Middle frontal gyrus (tissue), 1 donor: ENCODE data around the gene RILPL2.
"Not testable (repeated sequence)": the region's sequence is repeated elsewhere in the genome, so short reads cannot be mapped to it uniquely, and the experiment has no call there.

Experiments used
- DNase-seq: peaks from one replicate; pipeline ENCODE4 v3.0.0-alpha.2; 2015; ENCODE audit warnings: low spot score; ENCODE audit errors: extremely low spot score

Gene RILPL2

GRCh38 chr12:123384994-123385376 lies 51.5 kb downstream of the RILPL2 start:
- no peak for DNase-seq

- no peak for DNase-seq
Observed at GRCh38 chr12:123384318-123384993, 52.0 kb downstream of the RILPL2 start.

GRCh38 chr12:123382684-123383083 lies 53.8 kb downstream of the RILPL2 start:
- no peak for DNase-seq

DNA sequence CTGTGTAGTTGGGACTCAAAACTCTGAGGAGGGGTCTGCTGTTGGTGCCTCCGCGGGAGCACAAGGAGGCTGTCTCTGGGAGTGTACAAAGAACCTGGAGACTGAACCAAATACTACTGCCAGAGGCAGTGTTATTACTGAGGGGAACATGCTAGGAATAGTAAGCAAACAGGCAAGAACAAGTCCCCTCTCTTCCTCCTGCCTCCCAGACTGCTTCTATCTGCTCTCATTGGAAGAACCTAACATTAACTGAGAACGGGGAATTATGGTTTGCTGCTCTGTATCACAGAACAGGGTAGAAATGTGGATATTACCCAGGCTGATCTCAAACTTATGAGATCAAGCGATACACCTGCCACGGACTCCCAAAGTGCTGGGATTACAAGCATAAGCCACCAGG lies 57.1 kb downstream of the RILPL2 start:
- no peak for DNase-seq

DNA sequence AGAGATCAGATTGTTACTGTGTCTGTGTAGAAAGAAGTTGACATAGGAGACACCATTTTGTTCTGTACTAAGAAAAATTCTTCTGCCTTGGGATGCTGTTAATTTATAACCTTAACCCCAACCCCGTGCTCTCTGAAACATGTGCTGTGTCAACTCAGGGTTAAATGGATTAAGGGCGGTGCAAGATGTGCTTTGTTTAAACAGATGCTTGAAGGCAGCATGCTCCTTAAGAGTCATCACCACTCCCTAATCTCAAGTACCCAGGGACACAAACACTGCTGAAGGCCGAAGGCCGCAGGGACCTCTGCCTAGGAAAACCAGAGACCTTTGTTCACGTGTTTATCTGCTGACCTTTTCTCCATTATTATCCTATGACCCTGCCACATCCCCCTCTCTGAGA lies 64.1 kb downstream of the RILPL2 start:
- not testable (repeated sequence) for DNase-seq

GRCh38 chr12:123371667-123372368 lies 64.7 kb downstream of the RILPL2 start:
- DNase-seq, result not testable (repeated sequence)

DNA sequence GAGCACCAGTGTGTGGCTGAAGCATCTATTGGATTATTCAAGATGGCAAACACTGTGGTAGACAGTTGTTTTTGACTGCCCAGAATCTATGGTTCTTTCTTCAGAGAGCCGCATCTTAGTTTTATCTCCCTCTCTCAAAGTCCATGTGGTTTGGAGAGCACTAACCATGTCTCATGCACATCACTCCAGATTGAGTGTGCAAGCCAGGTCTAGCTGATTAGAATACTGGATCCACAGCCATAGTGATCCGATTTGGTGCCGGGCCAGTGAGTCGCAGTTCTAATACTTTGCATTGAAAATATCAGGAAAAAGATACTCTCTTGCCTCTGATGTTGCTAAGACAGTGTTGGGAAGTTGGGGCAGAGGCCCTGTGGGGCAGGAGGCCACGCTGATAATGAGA lies 67.3 kb downstream of the RILPL2 start:
- no peak for DNase-seq

GRCh38 chr12:123368431-123368830 lies 68.1 kb downstream of the RILPL2 start:
- DNase-seq, result not testable (repeated sequence)

DNA sequence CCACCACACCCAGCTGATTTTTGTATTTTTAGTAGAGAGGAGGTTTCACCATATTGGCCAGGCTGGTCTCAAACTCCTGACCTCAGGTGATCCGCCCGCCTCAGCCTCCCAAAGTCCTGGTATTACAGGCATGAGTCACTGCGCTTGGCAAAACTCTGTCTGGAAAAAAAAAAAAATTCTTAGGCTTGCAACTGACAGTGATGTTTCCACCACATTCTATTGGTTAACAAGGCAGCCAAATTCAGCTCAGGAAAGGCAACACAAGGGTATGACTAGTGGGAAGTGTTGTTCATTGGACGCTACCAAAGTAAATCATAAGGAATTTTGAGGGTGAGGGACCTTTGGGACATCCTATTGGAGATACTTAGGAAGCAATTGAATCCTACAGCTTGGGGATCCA lies 69.0 kb downstream of the RILPL2 start:
- DNase-seq, result no peak
